GM19467 (cell line): ENCODE data around the gene KIR2DL1.
"Not testable (repeated sequence)": the region's sequence is repeated elsewhere in the genome, so short reads cannot be mapped to it uniquely, and the experiment has no call there.

ENCODE experiments used
- ATAC-seq: cut with Tn5 transposase; IDR thresholded peaks from one replicate; pipeline ENCODE4 v1.9.1; 2021; ENCODE audit warnings: mild to moderate bottlenecking, moderate library complexity; ENCODE audit not compliant: unreplicated experiment

KIR2DL1 gene

GRCh38 chr19:54769646-54770045 lies at the start of gene KIR2DL1:
Gene KIR2DL1 (plus strand): TSS chr19:54769793. CDS start chr19:54769851, 58 bp downstream.
- ATAC-seq = not testable (repeated sequence)

GRCh38 chr19:54724142-54724541 lies 45.5 kb upstream of the KIR2DL1 start, which contains the start of gene KIR3DL3:
Gene KIR3DL3 (plus strand): TSS chr19:54724442. CDS start chr19:54724497, 55 bp downstream.
- no peak for ATAC-seq

GRCh38 chr19:54724644-54725043 lies 44.9 kb upstream of the KIR2DL1 start:
- no peak for ATAC-seq

GRCh38 chr19:54725321-54725720 lies 44.3 kb upstream of the KIR2DL1 start:
- no peak for ATAC-seq

GRCh38 chr19:54727562-54727961 lies 42.0 kb upstream of the KIR2DL1 start:
- no peak for ATAC-seq

GRCh38 chr19:54728167-54728566 lies 41.4 kb upstream of the KIR2DL1 start:
- no peak for ATAC-seq

- no peak for ATAC-seq
Observed at GRCh38 chr19:54729416-54730188, 40.0 kb upstream of the KIR2DL1 start.

- no peak for ATAC-seq
Observed at GRCh38 chr19:54731191-54731590, 38.4 kb upstream of the KIR2DL1 start.

- ATAC-seq = not testable (repeated sequence)
Observed at GRCh38 chr19:54738306-54738705, 31.3 kb upstream of the KIR2DL1 start, which contains the start of gene KIR2DL3. Gene KIR2DL3 (plus strand): TSS chr19:54738513. CDS start chr19:54738546, 33 bp downstream.

- ATAC-seq = no peak
Observed at GRCh38 chr19:54738715-54739114, 30.9 kb upstream of the KIR2DL1 start.

- no peak for ATAC-seq
Observed at GRCh38 chr19:54739587-54740497, 29.8 kb upstream of the KIR2DL1 start.

GRCh38 chr19:54741950-54742349 lies 27.6 kb upstream of the KIR2DL1 start:
- not testable (repeated sequence) for ATAC-seq

- not testable (repeated sequence) for ATAC-seq
Observed at GRCh38 chr19:54744080-54744479, 25.5 kb upstream of the KIR2DL1 start.

- not testable (repeated sequence) for ATAC-seq
Observed at GRCh38 chr19:54747614-54748322, 21.8 kb upstream of the KIR2DL1 start.

GRCh38 chr19:54750276-54750675 lies 19.3 kb upstream of the KIR2DL1 start:
- ATAC-seq = not testable (repeated sequence)

- ATAC-seq = not testable (repeated sequence)
Observed at GRCh38 chr19:54756204-54757110, 13.1 kb upstream of the KIR2DL1 start.

- ATAC-seq = not testable (repeated sequence)
Observed at GRCh38 chr19:54758577-54758976, 11.0 kb upstream of the KIR2DL1 start.

- ATAC-seq = not testable (repeated sequence)
Observed at GRCh38 chr19:54764219-54764618, 5.4 kb upstream of the KIR2DL1 start.

- ATAC-seq = not testable (repeated sequence)
Observed at GRCh38 chr19:54766464-54766863, 3.1 kb upstream of the KIR2DL1 start.

GRCh38 chr19:54770511-54770910 lies 918 bp downstream of the KIR2DL1 start:
- not testable (repeated sequence) for ATAC-seq
